Endothelial cell of umbilical vein (primary cell): ENCODE results near the gene ETNK2. TPM values are rescaled to one million over a fixed set of nuclear protein-coding genes. Genes with fewer than 3 reads are reported as not detected.
A peak's percentile ranks its signal among the peaks of the same experiment; 100 is the strongest.

ENCODE experiments used
- BruUV-seq: library from RNA; stranded (reverse); fragments of 400-500 nt; replicated peaks from 2 replicates; lab custom pipeline; 2021; lab: Mats Ljungman, UMichigan
- CTCF ChIA-PET: fragments of 300-600, 350-600 bp; sonication (Branson Sonifier 250); formaldehyde crosslinking; loops from one replicate; lab custom pipeline; 2021; ENCODE audit warnings: antibody characterized with exemption, inconsistent platforms; lab: Charles Lee
- POLR2A ChIA-PET: fragments of 300-600, 350-600 bp; sonication (Branson Sonifier 250); formaldehyde crosslinking; loops from one replicate; lab custom pipeline; 2021; ENCODE audit warnings: antibody characterized with exemption, inconsistent platforms; lab: Charles Lee
- DNase-seq: peaks from one replicate; pipeline ENCODE4 v3.0.0-alpha.2; 2011; ENCODE audit warnings: low read depth, low spot score
- FAIRE-seq: peaks from 2 replicates; lab custom pipeline; 2011; peaks lifted over from hg19 to GRCh38; lab: Jason Lieb, UNC
- H2AFZ ChIP-seq: 2 replicates; pipeline ENCODE4 v1.6.0; 2012; ENCODE audit warnings: low read depth, low read length, control low read depth, inconsistent platforms
- H3K27ac ChIP-seq: 2 replicates; pipeline ENCODE4 v1.5.1; 2011; ENCODE audit warnings: low read depth, mild to moderate bottlenecking, control low read depth, low read length, moderate library complexity; ENCODE audit not compliant: insufficient read depth
- H3K27me3 ChIP-seq, 2 experiments: 2 replicates each; pipeline versions ENCODE4 v1.6.0 to v1.6.1; 2011; ENCODE audit warnings: low read length in 2 of 2, mixed read lengths in 1 of 2; ENCODE audit not compliant: control insufficient read depth in 2 of 2, insufficient read depth in 2 of 2
- H3K36me3 ChIP-seq, 2 experiments: 2 replicates in 1 of 2; 3 replicates in 1 of 2; pipeline ENCODE4 v1.5.1; 2011; ENCODE audit warnings: low read length in 2 of 2, mild to moderate bottlenecking in 1 of 2, moderate library complexity in 1 of 2; ENCODE audit not compliant: control insufficient read depth in 2 of 2, insufficient read depth in 2 of 2; ENCODE audit errors: extremely low read depth in 1 of 2
- H3K4me1 ChIP-seq: 3 replicates; pipeline ENCODE4 v1.5.1; 2011; ENCODE audit warnings: mild to moderate bottlenecking, low read length; ENCODE audit not compliant: control insufficient read depth, insufficient read depth; ENCODE audit errors: extremely low read depth
- H3K4me2 ChIP-seq: 2 replicates; pipeline ENCODE4 v1.6.1; 2011; ENCODE audit warnings: low read length, control low read depth, mixed read lengths; ENCODE audit not compliant: insufficient read depth
- H3K4me3 ChIP-seq, 3 experiments: fragments of 200-600 bp in 1 of 3; sonication (generic), shearing (Covaris generic) in 1 of 3; replicated peaks in 1 of 3; 2 replicates each; pipeline ENCODE4 v1.5.1; 2011 to 2016; ENCODE audit warnings: control low read depth in 3 of 3, low read length in 3 of 3, mild to moderate bottlenecking in 2 of 3, inconsistent platforms in 1 of 3, low read depth in 1 of 3, moderate library complexity in 1 of 3; ENCODE audit not compliant: insufficient read depth in 1 of 3
- H3K79me2 ChIP-seq: 2 replicates; pipeline ENCODE4 v1.6.0; 2012; ENCODE audit warnings: low read length, inconsistent platforms; ENCODE audit not compliant: control insufficient read depth, insufficient read depth
- H3K9ac ChIP-seq: replicated peaks from 2 replicates; pipeline ENCODE3; 2011; ENCODE audit warnings: low read length, control low read depth; ENCODE audit not compliant: insufficient read depth; ENCODE audit errors: extremely low read depth
- H3K9me1 ChIP-seq: replicated peaks from 3 replicates; pipeline ENCODE4 v1.6.0; 2011; ENCODE audit warnings: mild to moderate bottlenecking, low read length; ENCODE audit not compliant: control insufficient read depth, insufficient read depth; ENCODE audit errors: extremely low read depth
- H3K9me3 ChIP-seq: replicated peaks from 2 replicates; pipeline ENCODE4 v1.5.1; 2012; ENCODE audit warnings: low read length, inconsistent platforms; ENCODE audit not compliant: control insufficient read depth, insufficient read depth
- H4K20me1 ChIP-seq: replicated peaks from 2 replicates; pipeline ENCODE3; 2011; ENCODE audit warnings: mild to moderate bottlenecking, low read length; ENCODE audit not compliant: control insufficient read depth, insufficient read depth; ENCODE audit errors: extremely low read depth
- EZH2 ChIP-seq: IDR thresholded peaks from 2 replicates; pipeline ENCODE4 v1.6.1; 2012; ENCODE audit warnings: borderline replicate concordance, low read depth, mild to moderate bottlenecking, moderate library complexity, low read length, inconsistent platforms; ENCODE audit not compliant: severe bottlenecking
- FOS ChIP-seq: IDR thresholded peaks from 2 replicates; pipeline ENCODE4 v1.6.1; 2011; ENCODE audit warnings: mild to moderate bottlenecking, low read length, moderate library complexity, borderline replicate concordance; ENCODE audit not compliant: insufficient read depth
- GATA2 ChIP-seq: IDR thresholded peaks from 2 replicates; pipeline ENCODE4 v1.7.0; 2011; ENCODE audit warnings: low read depth, mild to moderate bottlenecking, moderate library complexity, mixed read lengths, low read length; ENCODE audit not compliant: insufficient read length, insufficient read depth
- JUN ChIP-seq: IDR thresholded peaks from 2 replicates; pipeline ENCODE4 v1.6.1; 2011; ENCODE audit warnings: borderline replicate concordance, low read depth; ENCODE audit not compliant: insufficient read length, insufficient read depth
- MYC ChIP-seq: IDR thresholded peaks from one replicate; pipeline ENCODE4 v1.6.1; 2011; ENCODE audit warnings: mild to moderate bottlenecking, low read depth, low read length
- POLR2A ChIP-seq: IDR thresholded peaks from 2 replicates; pipeline ENCODE4 v1.6.1; 2012; ENCODE audit warnings: low read depth, mild to moderate bottlenecking, control low read depth, low read length
- POLR2AphosphoS5 ChIP-seq: IDR thresholded peaks from 2 replicates; pipeline ENCODE4 v1.6.1; 2012; ENCODE audit warnings: low read depth, mild to moderate bottlenecking, control low read depth, low read length, moderate library complexity; ENCODE audit not compliant: insufficient read depth
- dilution Hi-C: fragments of 300-500 bp; cut with MboI; formaldehyde crosslinking; loops from one replicate; pipeline ENCODE4 v1.15.0; 2019; ENCODE audit warnings: low sequenced_read_pairs; ENCODE audit not compliant: extremely low pct_ligation_motif_present
- intact Hi-C: fragments of 100-400 bp; cut with micrococcal nuclease; formaldehyde crosslinking; loops from one replicate; pipeline ENCODE4 v1.10.0; 2022
- polyA plus RNA-seq, 4 experiments: library from polyadenylated mRNA; depleted of rRNA in 3 of 4; stranded (reverse) in 3 of 4; unstranded in 1 of 4; fragments of >200 nt; gene quantifications; 2 replicates each; pipeline versions ENCODE4 v1.2.1 to v1.2.3, GENCODE V29; 2011 to 2012; ENCODE audit warnings: missing spikeins in 1 of 4
- total RNA-seq: library from RNA; stranded (reverse); gene quantifications from 2 replicates; pipeline ENCODE4 v1.2.3, GENCODE V29; 2021
- TF ChIP-seq, protein P1 (sequence below), 2 donors: IDR thresholded peaks; 1 replicate in 1 of 2; 2 replicates in 1 of 2; pipeline ENCODE4 v1.5.1; 2011; ENCODE audit warnings: low read length in 2 of 2, mild to moderate bottlenecking in 2 of 2, moderate library complexity in 2 of 2, control low read depth in 1 of 2, inconsistent platforms in 1 of 2, low read depth in 1 of 2; ENCODE audit not compliant: insufficient read depth in 1 of 2; ENCODE audit errors: extremely low read depth in 1 of 2
- TF ChIP-seq, protein P2 (sequence below): IDR thresholded peaks from 2 replicates; pipeline ENCODE4 v1.6.1; 2011; ENCODE audit not compliant: insufficient read depth, insufficient read length

The ETNK2 gene
- total and polyA plus RNA-seq, 2 donors (not counting 3 experiments of a cell fraction or from before 2014, with no cell fraction given), result 13.5 to 27.5 TPM

- ChIA-PET CTCF (interaction anchor here (0.7 to 19.0 kb wide), 41 partner anchors 8 to 299 kb away, joined by 3 to 903 read pairs (median 5); partner anchors contain the start of genes ETNK2, SNRPE and SOX13), POLR2A (interaction anchor here (0.5 to 1.5 kb wide), 3 partner anchors 255 to 270 kb away, joined by 4 to 11 read pairs (median 5); no protein-coding TSS in a partner anchor)
- no TSS peak for BruUV-seq
- no peaks in the 10 kb centered on the region for H4K20me1 ChIP-seq
- H3K27me3 ChIP-seq, result no peaks in the 10 kb centered on the region
- dilution Hi-C loops (loop anchor here (25.0 kb wide), 1 partner anchor 266 kb away; the partner anchor contains the start of gene SNRPE), intact Hi-C loops (loop anchor here (5.0 to 10.0 kb wide), 2 partner anchors 134 to 501 kb away; partner anchors contain the start of gene ATP2B4)
- no peak overlapping the region for H2AFZ ChIP-seq
- H3K36me3 ChIP-seq, result peaks cover 0 to 22% of the 10 kb centered on the region in 2 experiments
- H3K9me3 ChIP-seq, result no peaks in the 10 kb centered on the region
- H3K9ac ChIP-seq, result no peak overlapping the region
- DNase-seq (no peak), FAIRE-seq (peak; percentile 31)
- H3K27ac ChIP-seq, result no peak overlapping the region
- no peaks in the 10 kb centered on the region for H3K9me1 ChIP-seq
- peaks cover 26% of the 10 kb centered on the region for H3K4me1 ChIP-seq
- TF ChIP-seq, protein P1, sequence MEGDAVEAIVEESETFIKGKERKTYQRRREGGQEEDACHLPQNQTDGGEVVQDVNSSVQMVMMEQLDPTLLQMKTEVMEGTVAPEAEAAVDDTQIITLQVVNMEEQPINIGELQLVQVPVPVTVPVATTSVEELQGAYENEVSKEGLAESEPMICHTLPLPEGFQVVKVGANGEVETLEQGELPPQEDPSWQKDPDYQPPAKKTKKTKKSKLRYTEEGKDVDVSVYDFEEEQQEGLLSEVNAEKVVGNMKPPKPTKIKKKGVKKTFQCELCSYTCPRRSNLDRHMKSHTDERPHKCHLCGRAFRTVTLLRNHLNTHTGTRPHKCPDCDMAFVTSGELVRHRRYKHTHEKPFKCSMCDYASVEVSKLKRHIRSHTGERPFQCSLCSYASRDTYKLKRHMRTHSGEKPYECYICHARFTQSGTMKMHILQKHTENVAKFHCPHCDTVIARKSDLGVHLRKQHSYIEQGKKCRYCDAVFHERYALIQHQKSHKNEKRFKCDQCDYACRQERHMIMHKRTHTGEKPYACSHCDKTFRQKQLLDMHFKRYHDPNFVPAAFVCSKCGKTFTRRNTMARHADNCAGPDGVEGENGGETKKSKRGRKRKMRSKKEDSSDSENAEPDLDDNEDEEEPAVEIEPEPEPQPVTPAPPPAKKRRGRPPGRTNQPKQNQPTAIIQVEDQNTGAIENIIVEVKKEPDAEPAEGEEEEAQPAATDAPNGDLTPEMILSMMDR (IDR thresholded peaks at IDR 0.05; ENCODE audit: extremely low read depth in 1 of 2, insufficient read depth in 1 of 2, low read depth in 1 of 2, low read length in 2 of 2), result no peak
- TF ChIP-seq EZH2 (no peak), JUN (no peak), MYC (no peak), GATA2 (no peak), POLR2AphosphoS5 (no peak), POLR2A (no peak), FOS (no peak)
- TF ChIP-seq, protein P2, sequence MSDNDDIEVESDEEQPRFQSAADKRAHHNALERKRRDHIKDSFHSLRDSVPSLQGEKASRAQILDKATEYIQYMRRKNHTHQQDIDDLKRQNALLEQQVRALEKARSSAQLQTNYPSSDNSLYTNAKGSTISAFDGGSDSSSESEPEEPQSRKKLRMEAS, result no peak
- H3K79me2 ChIP-seq, result no peaks in the 10 kb centered on the region
- no peak overlapping the region for H3K4me2 ChIP-seq
- no peak overlapping the region for H3K4me3 ChIP-seq
Measured at GRCh38 chr1:204128464-204128963, 23.3 kb downstream of the ETNK2 start.
